ENCODE data around the gene MCF2L. TPM values are rescaled to one million over a fixed set of nuclear protein-coding genes. Genes with fewer than 3 reads are reported as not detected.

MCF2L gene
- polyA plus RNA-seq, 1 donor: 30.9 TPM

DNA sequence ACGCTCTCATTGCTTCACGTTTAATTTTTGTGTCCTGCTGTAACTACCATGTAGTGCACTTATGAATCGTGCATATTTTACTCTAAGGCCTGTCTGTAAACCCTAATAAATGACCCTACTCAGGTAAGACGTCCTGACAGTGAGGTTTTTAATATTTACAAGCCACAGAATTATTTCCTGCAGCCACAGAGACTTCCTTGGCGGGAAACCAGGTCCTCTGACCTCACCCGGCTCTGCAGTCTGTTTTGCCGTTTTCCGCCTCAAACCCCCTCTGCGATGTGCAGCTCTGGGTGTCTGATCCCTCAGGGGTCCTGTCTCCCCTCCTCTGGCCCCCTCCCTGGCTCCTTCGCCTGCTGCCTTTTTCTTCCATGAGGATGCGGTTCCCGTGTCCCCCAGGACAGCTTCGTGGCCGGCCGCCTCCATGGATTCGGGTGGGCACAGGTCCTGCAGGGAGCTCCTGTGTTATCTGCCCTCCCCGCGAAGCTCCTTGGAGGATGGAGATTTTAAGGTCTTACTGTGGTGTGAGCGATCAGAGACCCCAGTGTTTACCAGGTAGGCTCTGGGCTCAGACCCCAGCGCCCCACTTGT is 66.3 kb downstream of the MCF2L start:
- no CpG with 5 or more reads among the region's 20 CpGs for WGBS (ENCODE audit: insufficient coverage, low lambda C conversion rate)

DNA sequence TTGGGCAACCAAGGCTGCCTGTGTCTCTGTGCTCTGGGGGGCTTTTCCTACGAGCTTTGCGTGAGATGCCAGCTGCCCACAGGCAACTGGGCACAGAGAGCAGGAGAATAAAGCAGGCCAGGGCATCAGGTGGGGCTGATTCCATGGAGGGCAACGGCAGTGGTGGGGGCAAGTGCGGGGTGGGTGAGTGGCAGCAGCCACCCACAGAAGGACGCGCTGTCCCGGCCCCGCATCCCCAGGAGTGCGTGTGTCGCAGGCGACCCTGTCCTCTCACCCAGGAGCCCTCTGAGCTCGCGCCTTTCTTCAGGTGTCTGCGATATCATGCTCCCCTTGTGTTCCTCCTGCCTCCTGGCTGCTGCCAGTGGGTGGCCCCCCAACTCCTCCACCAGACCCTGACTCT is 67.4 kb downstream of the MCF2L start:
- Histone ChIP-seq H3K4me1 (ENCODE audit: control insufficient read depth, insufficient read depth, low read length) (no peaks in the 10 kb centered on the region), H3K27ac (ENCODE audit: low read length) (no peak overlapping the region), H3K36me3 (ENCODE audit: control insufficient read depth, insufficient read depth, low read length) (peaks cover 4% of the 10 kb centered on the region), H3K27me3 (ENCODE audit: control insufficient read depth, insufficient read depth, low read length) (no peaks in the 10 kb centered on the region), H3K4me3 (ENCODE audit: low read length) (no peak overlapping the region), H3K9me3 (ENCODE audit: control insufficient read depth, low read depth, low read length) (peaks cover 5% of the 10 kb centered on the region)
- DNase-seq: no peak
- WGBS (ENCODE audit: insufficient coverage, low lambda C conversion rate): 87% methylated on average over 6 of the region's 14 CpGs

More for the DNA sequence above, 66.3 kb downstream of the MCF2L start:
- no peak for DNase-seq
- Histone ChIP-seq H3K27ac (ENCODE audit: low read length) (no peak overlapping the region), H3K4me1 (ENCODE audit: control insufficient read depth, insufficient read depth, low read length) (no peaks in the 10 kb centered on the region), H3K9me3 (ENCODE audit: control insufficient read depth, low read depth, low read length) (peaks cover 5% of the 10 kb centered on the region), H3K4me3 (ENCODE audit: low read length) (no peak overlapping the region), H3K27me3 (ENCODE audit: control insufficient read depth, insufficient read depth, low read length) (no peaks in the 10 kb centered on the region), H3K36me3 (ENCODE audit: control insufficient read depth, insufficient read depth, low read length) (peaks cover 4% of the 10 kb centered on the region)

DNA sequence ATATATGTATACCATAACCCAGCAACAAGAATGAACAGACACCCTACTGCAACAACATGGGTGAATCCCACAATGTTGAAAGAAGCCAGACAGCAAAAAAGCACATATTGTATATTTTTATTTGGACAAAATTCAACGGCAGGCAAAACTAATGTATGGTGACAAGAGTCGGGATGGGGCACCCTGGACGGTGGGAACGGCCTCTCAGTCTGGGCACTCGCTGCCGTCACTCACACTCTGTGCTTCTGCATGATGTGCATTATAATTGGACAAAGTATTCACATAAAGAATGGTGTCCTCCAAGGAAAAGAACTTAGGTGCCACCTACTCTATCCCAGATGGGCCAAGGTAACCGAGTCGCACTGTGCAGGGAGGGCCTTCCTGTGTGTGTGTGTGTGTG is 71.0 kb downstream of the MCF2L start:
- no CpG with 5 or more reads among the region's 8 CpGs for WGBS (ENCODE audit: insufficient coverage, low lambda C conversion rate)
- no peaks in the 10 kb centered on the region for H3K9me3 ChIP-seq (ENCODE audit: control insufficient read depth, low read depth, low read length)
- DNase-seq: no peak

DNA sequence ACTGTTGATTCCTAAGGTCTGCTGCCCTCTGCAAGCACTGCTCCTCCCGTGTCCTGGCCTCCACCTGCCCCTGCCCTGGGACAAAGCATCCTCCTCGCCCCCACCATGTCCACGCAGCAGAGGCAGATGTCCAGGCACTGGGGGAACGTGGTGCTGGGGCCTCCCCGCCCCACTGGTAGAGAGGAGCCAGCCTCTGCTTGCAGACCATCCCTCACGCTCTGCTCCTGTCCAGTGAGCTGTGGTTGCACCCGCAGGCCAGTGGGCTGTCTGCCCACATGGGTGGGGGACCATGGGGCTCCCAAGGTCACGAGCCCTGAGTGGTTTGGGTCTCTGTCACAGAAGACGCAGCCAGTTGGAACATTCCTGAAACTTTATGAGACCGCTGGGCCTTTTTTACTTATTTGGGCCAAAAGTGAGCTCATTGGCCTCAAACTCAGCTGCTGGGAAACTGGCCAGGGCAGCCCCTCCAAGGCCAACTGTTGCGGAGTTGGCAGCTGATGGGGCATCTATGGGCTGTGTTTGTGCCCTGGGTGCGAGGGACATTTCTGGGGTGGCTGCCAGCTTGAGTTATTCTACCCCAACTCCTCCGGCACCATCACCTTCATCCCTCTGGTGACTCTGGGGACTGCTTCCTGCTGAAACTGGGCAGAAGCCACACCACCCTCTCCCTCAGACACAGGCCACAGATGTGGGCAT is 71.7 kb downstream of the MCF2L start:
- no peaks in the 10 kb centered on the region for H3K27me3 ChIP-seq (ENCODE audit: control insufficient read depth, insufficient read depth, low read length)
- peaks cover 5% of the 10 kb centered on the region for H3K36me3 ChIP-seq (ENCODE audit: control insufficient read depth, insufficient read depth, low read length)
- WGBS (ENCODE audit: insufficient coverage, low lambda C conversion rate): no CpG with 5 or more reads among the region's 13 CpGs
- H3K4me3 ChIP-seq (ENCODE audit: low read length): no peak overlapping the region
- no peak for DNase-seq
- no peaks in the 10 kb centered on the region for H3K4me1 ChIP-seq (ENCODE audit: control insufficient read depth, insufficient read depth, low read length)
- no peaks in the 10 kb centered on the region for H3K9me3 ChIP-seq (ENCODE audit: control insufficient read depth, low read depth, low read length)
- H3K27ac ChIP-seq (ENCODE audit: low read length): no peak overlapping the region

More for the DNA sequence above, 71.0 kb downstream of the MCF2L start:
- Histone ChIP-seq H3K4me1 (ENCODE audit: control insufficient read depth, insufficient read depth, low read length) (no peaks in the 10 kb centered on the region), H3K4me3 (ENCODE audit: low read length) (no peak overlapping the region), H3K36me3 (ENCODE audit: control insufficient read depth, insufficient read depth, low read length) (peaks cover 4% of the 10 kb centered on the region), H3K27ac (ENCODE audit: low read length) (no peak overlapping the region), H3K27me3 (ENCODE audit: control insufficient read depth, insufficient read depth, low read length) (no peaks in the 10 kb centered on the region)

DNA sequence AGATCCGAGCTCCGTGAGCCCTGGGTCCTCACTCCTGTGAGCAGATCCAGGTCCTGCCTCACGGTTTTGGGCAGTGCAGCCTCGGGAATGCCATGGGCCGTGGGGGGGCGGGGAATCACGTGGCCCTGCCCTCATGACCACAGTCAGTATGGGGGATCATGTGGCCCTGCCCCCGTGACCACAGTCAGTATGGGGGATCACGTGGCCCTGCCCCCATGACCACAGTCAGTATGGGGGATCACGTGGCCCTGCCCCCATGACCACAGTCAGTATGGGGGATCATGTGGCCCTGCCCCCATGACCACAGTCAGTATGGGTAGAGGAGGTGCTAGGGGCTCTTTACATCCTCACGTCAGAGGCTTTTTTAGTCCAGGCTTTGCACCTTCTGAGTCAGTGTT is 72.3 kb downstream of the MCF2L start:
- no CpG with 5 or more reads among the region's 11 CpGs for WGBS (ENCODE audit: insufficient coverage, low lambda C conversion rate)
- Histone ChIP-seq H3K36me3 (ENCODE audit: control insufficient read depth, insufficient read depth, low read length) (peaks cover 9% of the 10 kb centered on the region), H3K4me3 (ENCODE audit: low read length) (no peak overlapping the region), H3K27ac (ENCODE audit: low read length) (no peak overlapping the region), H3K27me3 (ENCODE audit: control insufficient read depth, insufficient read depth, low read length) (no peaks in the 10 kb centered on the region), H3K4me1 (ENCODE audit: control insufficient read depth, insufficient read depth, low read length) (no peaks in the 10 kb centered on the region), H3K9me3 (ENCODE audit: control insufficient read depth, low read depth, low read length) (no peaks in the 10 kb centered on the region)
- DNase-seq: no peak

DNA sequence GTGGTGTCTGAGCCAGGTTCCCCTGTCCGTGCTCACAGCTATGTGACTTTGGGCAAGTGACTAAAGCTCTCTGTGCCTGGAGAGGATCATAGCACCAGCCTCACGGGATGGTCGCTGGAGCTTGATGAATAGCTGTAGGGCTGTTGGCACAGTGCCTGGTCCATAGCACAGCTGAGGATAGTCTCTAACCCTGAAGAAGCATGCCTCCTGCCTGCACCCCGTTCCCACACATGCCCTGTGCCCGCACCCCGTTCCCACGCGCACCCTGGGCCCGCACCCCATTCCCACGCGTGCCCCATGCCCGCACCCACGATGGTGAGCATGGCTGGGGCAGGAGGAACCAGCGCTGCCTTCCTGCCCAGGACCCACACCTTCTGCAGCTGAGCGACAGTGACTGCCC is 72.9 kb downstream of the MCF2L start:
- Histone ChIP-seq H3K36me3 (ENCODE audit: control insufficient read depth, insufficient read depth, low read length) (peaks cover 12% of the 10 kb centered on the region), H3K27ac (ENCODE audit: low read length) (no peak overlapping the region), H3K4me1 (ENCODE audit: control insufficient read depth, insufficient read depth, low read length) (no peaks in the 10 kb centered on the region), H3K9me3 (ENCODE audit: control insufficient read depth, low read depth, low read length) (no peaks in the 10 kb centered on the region), H3K4me3 (ENCODE audit: low read length) (no peak overlapping the region), H3K27me3 (ENCODE audit: control insufficient read depth, insufficient read depth, low read length) (no peaks in the 10 kb centered on the region)
- no CpG with 5 or more reads among the region's 15 CpGs for WGBS (ENCODE audit: insufficient coverage, low lambda C conversion rate)
- no peak for DNase-seq

DNA sequence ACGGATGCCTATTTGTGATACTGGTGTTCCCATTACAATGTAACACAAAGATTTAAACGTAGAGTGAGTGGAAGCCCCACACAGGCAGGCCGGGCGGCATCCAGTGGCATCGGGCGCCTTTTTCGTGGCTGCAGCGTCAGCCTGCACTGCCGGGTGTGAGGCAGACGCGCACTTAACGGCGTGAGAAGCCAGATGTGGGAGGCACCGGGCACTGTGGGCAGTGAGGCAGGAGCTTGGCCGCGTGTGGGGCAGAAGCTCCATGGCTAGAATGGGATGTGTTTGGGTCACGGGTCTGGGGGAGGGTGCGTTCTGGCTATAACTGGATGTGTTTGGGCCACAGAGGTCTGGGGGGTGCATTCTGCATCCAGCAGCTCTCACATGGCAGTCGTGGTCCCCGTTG is 73.4 kb downstream of the MCF2L start:
- H3K27ac ChIP-seq (ENCODE audit: low read length): no peak overlapping the region
- H3K4me3 ChIP-seq (ENCODE audit: low read length): no peak overlapping the region
- H3K9me3 ChIP-seq (ENCODE audit: control insufficient read depth, low read depth, low read length): no peaks in the 10 kb centered on the region
- DNase-seq: no peak
- no peaks in the 10 kb centered on the region for H3K4me1 ChIP-seq (ENCODE audit: control insufficient read depth, insufficient read depth, low read length)
- no CpG with 5 or more reads among the region's 20 CpGs for WGBS (ENCODE audit: insufficient coverage, low lambda C conversion rate)
- no peaks in the 10 kb centered on the region for H3K27me3 ChIP-seq (ENCODE audit: control insufficient read depth, insufficient read depth, low read length)
- H3K36me3 ChIP-seq (ENCODE audit: control insufficient read depth, insufficient read depth, low read length): peaks cover 15% of the 10 kb centered on the region

DNA sequence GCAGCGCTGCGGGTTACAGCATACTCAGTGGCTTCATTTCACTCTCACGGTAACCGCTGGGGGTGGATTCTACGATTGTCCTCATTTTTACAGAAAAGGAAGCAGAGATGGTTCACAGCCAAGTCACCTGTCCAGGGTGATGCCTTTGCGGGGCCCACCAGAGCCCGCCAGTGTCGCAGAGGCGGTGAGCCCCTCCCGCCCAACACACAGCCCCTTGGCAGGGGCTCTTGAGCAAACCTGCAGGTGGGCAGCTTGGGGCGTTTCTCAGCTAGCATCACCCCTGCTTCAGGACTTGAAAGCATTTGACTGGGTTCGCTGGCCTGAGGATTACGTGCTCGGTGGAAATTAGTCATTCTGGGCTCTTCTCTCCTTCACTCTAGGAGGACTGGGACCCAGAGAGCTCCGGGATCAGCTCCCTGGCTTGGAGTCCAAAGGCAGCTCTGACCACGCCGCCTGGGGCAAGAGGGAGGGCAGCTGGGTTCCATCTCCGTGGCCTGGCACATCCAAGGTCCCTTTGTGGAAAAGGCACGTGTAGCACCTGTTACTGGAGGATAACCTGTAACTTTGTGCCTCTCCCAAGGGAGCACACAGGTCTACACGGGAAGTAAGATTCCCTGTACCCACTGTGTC is 74.1 kb downstream of the MCF2L start:
- Histone ChIP-seq H3K27ac (ENCODE audit: low read length) (no peak overlapping the region), H3K36me3 (ENCODE audit: control insufficient read depth, insufficient read depth, low read length) (peaks cover 18% of the 10 kb centered on the region), H3K9me3 (ENCODE audit: control insufficient read depth, low read depth, low read length) (no peaks in the 10 kb centered on the region), H3K27me3 (ENCODE audit: control insufficient read depth, insufficient read depth, low read length) (no peaks in the 10 kb centered on the region), H3K4me3 (ENCODE audit: low read length) (no peak overlapping the region), H3K4me1 (ENCODE audit: control insufficient read depth, insufficient read depth, low read length) (no peaks in the 10 kb centered on the region)
- no peak for DNase-seq
- WGBS (ENCODE audit: insufficient coverage, low lambda C conversion rate): no CpG with 5 or more reads among the region's 20 CpGs

DNA sequence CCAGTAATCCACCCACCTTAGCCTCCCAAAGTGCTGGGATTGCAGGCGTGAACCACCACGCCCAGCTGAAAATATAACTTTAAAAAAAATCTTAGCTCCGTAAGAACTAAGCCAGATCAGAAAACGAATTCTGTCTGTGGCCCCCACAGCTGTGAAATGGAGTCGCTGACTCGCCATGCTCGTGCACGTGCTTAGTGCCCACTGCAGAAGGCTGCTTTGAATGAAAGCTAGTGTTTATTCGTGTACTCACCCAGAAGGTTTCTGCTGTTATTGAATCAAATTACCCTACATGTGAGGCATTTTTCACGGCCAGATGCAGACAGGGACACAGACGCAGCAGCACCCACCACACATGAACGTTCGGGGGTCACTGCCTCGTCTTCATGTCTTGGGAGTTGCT is 74.9 kb downstream of the MCF2L start:
- Histone ChIP-seq H3K4me3 (ENCODE audit: low read length) (no peak overlapping the region), H3K36me3 (ENCODE audit: control insufficient read depth, insufficient read depth, low read length) (peaks cover 18% of the 10 kb centered on the region), H3K27ac (ENCODE audit: low read length) (no peak overlapping the region), H3K27me3 (ENCODE audit: control insufficient read depth, insufficient read depth, low read length) (no peaks in the 10 kb centered on the region), H3K9me3 (ENCODE audit: control insufficient read depth, low read depth, low read length) (no peaks in the 10 kb centered on the region), H3K4me1 (ENCODE audit: control insufficient read depth, insufficient read depth, low read length) (no peaks in the 10 kb centered on the region)
- WGBS (ENCODE audit: insufficient coverage, low lambda C conversion rate): no CpG with 5 or more reads among the region's 14 CpGs
- DNase-seq: no peak

DNA sequence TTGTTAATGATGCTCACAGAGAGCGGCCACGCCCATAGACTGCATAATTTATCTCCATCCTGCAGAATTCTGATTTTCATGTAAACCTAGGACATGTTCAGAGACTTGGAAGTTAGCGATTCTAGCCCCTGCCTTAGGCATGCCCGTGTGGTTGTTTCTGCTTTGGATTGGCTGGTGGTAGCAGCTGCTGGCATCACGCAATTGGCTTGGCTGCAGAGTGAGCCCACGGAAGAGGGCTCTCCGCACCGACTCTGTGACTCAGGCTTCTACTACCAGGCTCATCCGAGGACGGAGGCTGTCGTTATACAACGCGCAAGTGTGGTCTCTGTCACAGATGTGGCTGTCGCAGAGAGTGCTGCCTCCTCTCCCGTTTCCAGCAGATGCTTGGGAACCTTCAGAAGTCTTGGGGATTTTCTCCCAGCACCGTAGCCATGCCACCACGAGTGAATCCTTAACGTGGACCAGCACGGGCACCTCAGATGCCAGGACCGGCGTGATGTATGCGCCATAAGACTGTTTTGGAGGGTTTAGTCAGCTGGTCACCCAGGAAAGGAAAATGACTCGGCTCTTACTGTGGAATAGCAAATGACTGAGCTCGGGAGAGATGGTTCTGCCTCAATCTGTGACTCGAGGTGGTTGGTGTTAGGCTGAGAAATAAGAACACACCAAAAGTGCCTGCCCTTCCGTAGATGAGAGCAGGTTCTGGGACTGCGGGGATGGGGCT is 75.5 kb downstream of the MCF2L start:
- no CpG with 5 or more reads among the region's 27 CpGs for WGBS (ENCODE audit: insufficient coverage, low lambda C conversion rate)
- no peak for DNase-seq
- Histone ChIP-seq H3K27ac (ENCODE audit: low read length) (no peak overlapping the region), H3K4me1 (ENCODE audit: control insufficient read depth, insufficient read depth, low read length) (no peaks in the 10 kb centered on the region), H3K27me3 (ENCODE audit: control insufficient read depth, insufficient read depth, low read length) (no peaks in the 10 kb centered on the region), H3K36me3 (ENCODE audit: control insufficient read depth, insufficient read depth, low read length) (peaks cover 18% of the 10 kb centered on the region), H3K9me3 (ENCODE audit: control insufficient read depth, low read depth, low read length) (no peaks in the 10 kb centered on the region), H3K4me3 (ENCODE audit: low read length) (no peak overlapping the region)

Measured in large intestine (tissue), 3 donors.